ENCODE data around the gene LRPAP1. TPM values are rescaled to one million over a fixed set of nuclear protein-coding genes. Genes with fewer than 3 reads are reported as not detected.

The LRPAP1 gene
- total and polyA plus RNA-seq, 2 donors (not counting 1 experiment from before 2014, with no cell fraction given), result 62.9 to 80.5 TPM

- no peak overlapping the region for H2AFZ ChIP-seq (ENCODE audit: low read length)
- no peak overlapping the region for H3K9ac ChIP-seq (ENCODE audit: insufficient read depth, low read length)
- no peaks in the 10 kb centered on the region for H3K9me3 ChIP-seq (ENCODE audit: control insufficient read depth, insufficient read depth, low read depth, low read length)
- H3K4me1 ChIP-seq (ENCODE audit: control insufficient read depth, extremely low read depth, insufficient read depth, low read length), result no peaks in the 10 kb centered on the region
- H4K20me1 ChIP-seq (ENCODE audit: control insufficient read depth, extremely low read depth, insufficient read depth, low read length), result no peaks in the 10 kb centered on the region
- H3K4me3 ChIP-seq (replicated peaks in 1 of 4; ENCODE audit: control extremely low read depth in 1 of 4, insufficient read depth in 1 of 4, low read depth in 3 of 4, low read length in 4 of 4), result no peak overlapping the region
- no peaks in the 10 kb centered on the region for H3K36me3 ChIP-seq (ENCODE audit: control insufficient read depth, insufficient read depth, low read length)
- H3K27me3 ChIP-seq (ENCODE audit: control insufficient read depth, insufficient read depth, low read length), result peaks cover 16% of the 10 kb centered on the region
- no peaks in the 10 kb centered on the region for H3K79me2 ChIP-seq (ENCODE audit: control insufficient read depth, insufficient read depth, low read length)
- H3K27ac ChIP-seq (ENCODE audit: insufficient read depth, low read length), result no peak overlapping the region
- no peak overlapping the region for H3K4me2 ChIP-seq (ENCODE audit: extremely low read depth, insufficient read depth, low read length)
- no peak for DNase-seq (ENCODE audit: low read depth in 2 of 2)
- TF ChIP-seq EZH2 (IDR thresholded peaks at IDR 0.05; ENCODE audit: low read length, missing control alignments), result no peak
- TF ChIP-seq CTCF (conservative IDR thresholded peaks at IDR 0.05 in 1 of 2, IDR thresholded peaks at IDR 0.05 in 1 of 2; ENCODE audit: low read depth in 1 of 2, low read length in 2 of 2), result no peak
Measured at GRCh38 chr4:3482707-3483106, 49.5 kb downstream of the LRPAP1 start.

- Histone ChIP-seq H3K27me3 (ENCODE audit: control insufficient read depth, insufficient read depth, low read length) (peaks cover 16% of the 10 kb centered on the region), H3K9ac (ENCODE audit: insufficient read depth, low read length) (no peak overlapping the region), H2AFZ (ENCODE audit: low read length) (no peak overlapping the region), H3K27ac (ENCODE audit: insufficient read depth, low read length) (no peak overlapping the region), H3K4me3 (replicated peaks in 1 of 4; ENCODE audit: control extremely low read depth in 1 of 4, insufficient read depth in 1 of 4, low read depth in 3 of 4, low read length in 4 of 4) (no peak overlapping the region), H3K4me2 (ENCODE audit: extremely low read depth, insufficient read depth, low read length) (no peak overlapping the region), H3K36me3 (ENCODE audit: control insufficient read depth, insufficient read depth, low read length) (no peaks in the 10 kb centered on the region), H3K79me2 (ENCODE audit: control insufficient read depth, insufficient read depth, low read length) (no peaks in the 10 kb centered on the region), H3K9me3 (ENCODE audit: control insufficient read depth, insufficient read depth, low read depth, low read length) (no peaks in the 10 kb centered on the region), H3K4me1 (ENCODE audit: control insufficient read depth, extremely low read depth, insufficient read depth, low read length) (no peaks in the 10 kb centered on the region), H4K20me1 (ENCODE audit: control insufficient read depth, extremely low read depth, insufficient read depth, low read length) (no peaks in the 10 kb centered on the region)
- no peak for TF ChIP-seq CTCF (conservative IDR thresholded peaks at IDR 0.05 in 1 of 2, IDR thresholded peaks at IDR 0.05 in 1 of 2; ENCODE audit: low read depth in 1 of 2, low read length in 2 of 2)
- no peak for TF ChIP-seq EZH2 (IDR thresholded peaks at IDR 0.05; ENCODE audit: low read length, missing control alignments)
- no peak for DNase-seq (ENCODE audit: low read depth in 2 of 2)
Measured at GRCh38 chr4:3481783-3482393, 50.3 kb downstream of the LRPAP1 start.

- Histone ChIP-seq H3K27ac (ENCODE audit: insufficient read depth, low read length) (no peak overlapping the region), H2AFZ (ENCODE audit: low read length) (no peak overlapping the region), H3K9me3 (ENCODE audit: control insufficient read depth, insufficient read depth, low read depth, low read length) (no peaks in the 10 kb centered on the region), H3K4me1 (ENCODE audit: control insufficient read depth, extremely low read depth, insufficient read depth, low read length) (no peaks in the 10 kb centered on the region), H3K27me3 (ENCODE audit: control insufficient read depth, insufficient read depth, low read length) (peaks cover 16% of the 10 kb centered on the region), H3K4me2 (ENCODE audit: extremely low read depth, insufficient read depth, low read length) (no peak overlapping the region), H3K36me3 (ENCODE audit: control insufficient read depth, insufficient read depth, low read length) (no peaks in the 10 kb centered on the region), H3K79me2 (ENCODE audit: control insufficient read depth, insufficient read depth, low read length) (no peaks in the 10 kb centered on the region), H3K4me3 (replicated peaks in 1 of 4; ENCODE audit: control extremely low read depth in 1 of 4, insufficient read depth in 1 of 4, low read depth in 3 of 4, low read length in 4 of 4) (no peak overlapping the region), H4K20me1 (ENCODE audit: control insufficient read depth, extremely low read depth, insufficient read depth, low read length) (no peaks in the 10 kb centered on the region), H3K9ac (ENCODE audit: insufficient read depth, low read length) (no peak overlapping the region)
- DNase-seq (ENCODE audit: low read depth in 2 of 2), result no peak
- TF ChIP-seq EZH2 (IDR thresholded peaks at IDR 0.05; ENCODE audit: low read length, missing control alignments) (no peak), CTCF (conservative IDR thresholded peaks at IDR 0.05 in 1 of 2, IDR thresholded peaks at IDR 0.05 in 1 of 2; ENCODE audit: low read depth in 1 of 2, low read length in 2 of 2) (no peak)
Measured at GRCh38 chr4:3481113-3481531, 51.1 kb downstream of the LRPAP1 start.

Measured in fibroblast of lung (primary cell).